ENCODE data around the gene NCF4. TPM values are rescaled to one million over a fixed set of nuclear protein-coding genes. Genes with fewer than 3 reads are reported as not detected.

The NCF4 gene
- total RNA-seq, 2 experiments from 2014 or later = 2.3 to 2.5 TPM

DNA sequence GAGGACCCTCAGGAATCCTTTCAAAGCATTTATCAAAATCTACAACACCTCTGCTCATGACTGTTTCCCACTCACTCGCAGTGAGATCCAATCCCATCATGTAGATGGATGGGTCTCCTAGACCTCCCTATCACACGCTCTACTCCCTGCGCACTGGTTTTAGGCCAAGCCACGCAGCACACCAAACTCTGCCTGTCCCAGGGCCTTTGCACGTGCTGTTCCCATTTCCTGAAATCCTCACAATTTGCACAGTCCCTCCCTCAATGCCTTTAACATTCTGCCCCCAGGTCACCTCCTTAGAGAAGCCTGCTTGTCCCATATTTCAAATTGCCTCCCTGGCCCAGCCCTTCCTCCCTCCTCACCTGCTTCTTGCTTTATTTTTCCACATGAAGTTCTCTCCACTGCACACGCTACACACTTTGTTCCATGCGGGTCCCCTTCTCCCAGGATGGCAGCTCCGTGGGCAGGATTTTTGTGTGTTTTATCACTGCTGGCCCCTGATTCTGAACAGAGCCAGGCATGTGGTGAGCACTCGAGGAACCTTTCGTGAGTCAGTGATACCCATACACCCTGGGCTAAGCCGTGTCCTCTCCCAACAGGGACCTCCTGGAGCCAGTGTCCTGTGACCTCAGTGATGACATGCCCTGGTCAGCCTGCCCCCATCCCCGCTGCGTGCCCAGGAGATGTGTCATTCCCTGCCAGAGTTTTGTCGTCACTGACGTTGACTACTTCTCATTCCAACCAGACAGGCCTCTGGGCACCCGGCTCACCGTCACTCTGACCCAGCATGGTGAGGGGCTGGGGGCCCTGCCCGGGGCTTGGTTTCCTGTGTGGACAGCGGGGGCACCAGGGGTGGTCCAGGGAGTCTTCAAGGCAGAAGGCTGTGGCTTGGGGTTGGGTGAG is 64.8 kb downstream of the NCF4 start:
- Mint-ChIP-seq H3K36me3 (no peaks in the 10 kb centered on the region), H3K27ac (no peak overlapping the region), H3K4me1 (no peaks in the 10 kb centered on the region), H3K4me3 (no peak overlapping the region), H3K27me3 (peaks cover 16% of the 10 kb centered on the region), H3K9me3 (no peaks in the 10 kb centered on the region)
- no peak for DNase-seq

DNA sequence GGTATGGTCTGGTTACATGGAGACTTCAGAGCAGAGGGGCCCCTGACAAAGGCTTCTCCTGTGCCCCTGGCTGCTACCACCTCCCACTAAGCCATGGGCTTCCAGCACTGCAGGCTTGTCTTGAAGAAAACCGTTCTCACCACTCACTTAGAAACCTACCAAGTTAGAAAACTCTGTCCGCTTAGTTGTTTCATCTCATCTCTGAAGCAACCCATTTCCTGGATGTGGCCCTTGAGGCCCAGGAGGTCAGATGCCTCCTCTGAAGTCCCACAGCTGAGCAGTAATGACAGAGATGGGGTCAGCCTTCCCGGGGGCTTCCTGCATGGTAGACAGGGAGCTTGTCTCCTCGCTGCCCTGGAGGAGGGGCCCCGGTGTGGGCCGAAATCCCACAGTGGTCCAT is 65.5 kb downstream of the NCF4 start:
- Mint-ChIP-seq H3K27me3 (peaks cover 11% of the 10 kb centered on the region), H3K4me3 (no peak overlapping the region), H3K4me1 (no peaks in the 10 kb centered on the region), H3K27ac (no peak overlapping the region), H3K9me3 (no peaks in the 10 kb centered on the region), H3K36me3 (no peaks in the 10 kb centered on the region)
- no peak for DNase-seq

DNA sequence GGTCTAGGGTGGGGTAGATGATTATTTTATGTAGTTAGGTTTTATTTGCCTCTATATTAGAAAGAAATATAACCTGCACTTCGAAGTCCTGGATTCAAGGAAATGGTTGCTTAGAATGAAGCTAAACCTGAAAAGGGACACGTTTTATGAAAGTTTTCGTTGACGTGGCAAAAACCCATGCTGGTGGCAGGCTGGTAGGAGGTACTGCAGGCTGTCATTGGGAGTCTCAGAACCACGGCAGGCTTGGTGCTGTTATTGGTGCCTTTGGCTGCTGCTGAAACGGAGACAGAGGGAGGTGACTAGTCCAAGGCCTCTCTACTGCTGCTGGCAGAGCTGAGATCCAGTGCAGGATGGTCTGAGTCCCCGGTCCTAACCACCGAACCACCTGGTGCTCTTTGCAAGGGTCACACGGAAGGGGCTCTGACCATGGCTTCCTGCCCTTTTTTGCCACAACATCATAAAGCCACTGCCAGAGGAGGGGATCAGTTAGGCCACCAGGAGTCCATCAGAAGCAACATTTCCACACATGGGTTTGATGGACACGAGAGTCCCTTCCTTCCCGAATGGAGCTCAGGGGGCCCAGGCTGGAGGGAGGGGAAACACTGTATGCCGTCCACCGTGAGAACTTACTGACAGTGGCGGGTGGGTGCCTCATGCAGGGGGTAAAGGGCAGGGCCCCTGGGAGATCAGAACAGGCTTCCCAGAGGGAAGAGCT is 66.1 kb downstream of the NCF4 start:
- H3K4me3 Mint-ChIP-seq = no peak overlapping the region
- H3K36me3 Mint-ChIP-seq = no peaks in the 10 kb centered on the region
- H3K4me1 Mint-ChIP-seq = no peaks in the 10 kb centered on the region
- H3K27me3 Mint-ChIP-seq = peaks cover 10% of the 10 kb centered on the region
- no peak for DNase-seq
- no peaks in the 10 kb centered on the region for H3K9me3 Mint-ChIP-seq
- H3K27ac Mint-ChIP-seq = no peak overlapping the region

Other genes with a start within 250 kb of the NCF4 start
- not detected for gene CACNG2, start 157.3 kb upstream of the NCF4 start, total RNA-seq
- gene IFT27, start 84.9 kb upstream of the NCF4 start, total RNA-seq = 10 to 100 TPM; 17.3 to 18.2 TPM
- gene PVALB, start 44.0 kb upstream of the NCF4 start, total RNA-seq = not detected
- under 1 TPM; 0.14 to 0.31 TPM for gene CSF2RB, start 52.6 kb downstream of the NCF4 start, total RNA-seq
- under 1 TPM; 0.68 to 0.80 TPM for gene TST, start 158.4 kb downstream of the NCF4 start, total RNA-seq
- 1 to 10 TPM; 5.5 to 5.6 TPM for gene MPST, start 158.7 kb downstream of the NCF4 start, total RNA-seq
- 10 to 100 TPM; 22.9 to 25.4 TPM for gene KCTD17, start 190.7 kb downstream of the NCF4 start, total RNA-seq
- gene TMPRSS6, start 248.7 kb downstream of the NCF4 start, total RNA-seq = 1 to 10 TPM; 1.8 to 2.0 TPM

Data from activated naive CD8-positive, alpha-beta T cell treated with anti-CD3 and anti-CD28 coated beads for 36 hours (primary cell).